Keratinocyte (primary cell): ENCODE results near the gene ESF1.

Experiments used
- EZH2 ChIP-seq: IDR thresholded peaks from one replicate; pipeline ENCODE4 v1.6.1; 2012; ENCODE audit warnings: inconsistent platforms, mild to moderate bottlenecking, low read length, moderate library complexity
- TF ChIP-seq, protein P1 (sequence below), 3 experiments: IDR thresholded peaks in 1 of 3; conservative IDR thresholded peaks in 1 of 3; optimal IDR thresholded peaks in 1 of 3; 2 replicates in 2 of 3; 3 replicates in 1 of 3; pipeline versions ENCODE3 to v1.5.1; 2011; ENCODE audit warnings: low read length in 3 of 3, mild to moderate bottlenecking in 3 of 3, moderate library complexity in 2 of 3, control low read depth in 1 of 3, inconsistent platforms in 1 of 3; ENCODE audit not compliant: insufficient read depth in 2 of 3; ENCODE audit errors: extremely low read depth in 1 of 3

DNA sequence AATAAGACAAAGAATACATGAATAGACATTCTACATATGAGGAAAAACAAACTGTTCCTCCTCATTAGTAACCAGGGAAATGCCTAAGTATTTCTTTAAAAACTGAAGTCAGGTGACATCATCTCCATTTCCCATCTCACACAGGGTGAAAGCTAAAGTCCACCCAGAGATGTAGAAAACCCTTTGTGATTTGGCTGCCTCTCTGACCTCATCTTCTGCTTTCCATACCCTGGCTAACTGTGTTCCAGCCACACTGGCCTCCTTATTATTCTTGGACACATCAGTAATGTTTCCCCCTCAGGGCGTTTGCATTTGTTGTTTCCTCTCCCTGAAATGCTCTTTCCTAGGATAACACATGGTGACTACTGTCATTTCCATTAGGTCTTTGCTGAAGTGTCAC is 40.4 kb downstream of the ESF1 start:
- TF ChIP-seq, protein P1, sequence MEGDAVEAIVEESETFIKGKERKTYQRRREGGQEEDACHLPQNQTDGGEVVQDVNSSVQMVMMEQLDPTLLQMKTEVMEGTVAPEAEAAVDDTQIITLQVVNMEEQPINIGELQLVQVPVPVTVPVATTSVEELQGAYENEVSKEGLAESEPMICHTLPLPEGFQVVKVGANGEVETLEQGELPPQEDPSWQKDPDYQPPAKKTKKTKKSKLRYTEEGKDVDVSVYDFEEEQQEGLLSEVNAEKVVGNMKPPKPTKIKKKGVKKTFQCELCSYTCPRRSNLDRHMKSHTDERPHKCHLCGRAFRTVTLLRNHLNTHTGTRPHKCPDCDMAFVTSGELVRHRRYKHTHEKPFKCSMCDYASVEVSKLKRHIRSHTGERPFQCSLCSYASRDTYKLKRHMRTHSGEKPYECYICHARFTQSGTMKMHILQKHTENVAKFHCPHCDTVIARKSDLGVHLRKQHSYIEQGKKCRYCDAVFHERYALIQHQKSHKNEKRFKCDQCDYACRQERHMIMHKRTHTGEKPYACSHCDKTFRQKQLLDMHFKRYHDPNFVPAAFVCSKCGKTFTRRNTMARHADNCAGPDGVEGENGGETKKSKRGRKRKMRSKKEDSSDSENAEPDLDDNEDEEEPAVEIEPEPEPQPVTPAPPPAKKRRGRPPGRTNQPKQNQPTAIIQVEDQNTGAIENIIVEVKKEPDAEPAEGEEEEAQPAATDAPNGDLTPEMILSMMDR (optimal IDR thresholded peaks at IDR 0.05 in 1 of 3, IDR thresholded peaks at IDR 0.05 in 1 of 3, conservative IDR thresholded peaks at IDR 0.05 in 1 of 3; ENCODE audit: extremely low read depth in 1 of 3, insufficient read depth in 2 of 3, low read length in 3 of 3) = no peak
- no peak for TF ChIP-seq EZH2
